Suprapubic skin (tissue), 4 donors: ENCODE results near the gene FBLN1. TPM values are rescaled to one million over a fixed set of nuclear protein-coding genes. Genes with fewer than 3 reads are reported as not detected.
"Not testable (repeated sequence)": the region's sequence is repeated elsewhere in the genome, so short reads cannot be mapped to it uniquely, and the experiment has no call there.

ENCODE experiments used
- DNase-seq, 2 donors: peaks; one replicate each; pipeline ENCODE4 v3.0.0-alpha.2; 2019; ENCODE audit warnings: low spot score in 2 of 2
- H3K27ac ChIP-seq: fragments of 200-600 bp; sonication (generic); one replicate; pipeline ENCODE4 v1.5.1; 2019
- H3K27me3 ChIP-seq: fragments of 200-600 bp; sonication (generic); one replicate; pipeline ENCODE4 v1.5.1; 2019
- H3K36me3 ChIP-seq: fragments of 200-600 bp; sonication (generic); one replicate; pipeline ENCODE4 v1.5.1; 2019
- H3K4me1 ChIP-seq: fragments of 200-600 bp; sonication (generic); one replicate; pipeline ENCODE4 v1.5.1; 2019
- H3K4me3 ChIP-seq: fragments of 200-600 bp; sonication (generic); one replicate; pipeline ENCODE4 v1.5.1; 2019; ENCODE audit warnings: mild to moderate bottlenecking
- H3K9me3 ChIP-seq: fragments of 200-600 bp; sonication (generic); one replicate; pipeline ENCODE4 v1.5.1; 2019
- CTCF ChIP-seq, 2 donors: fragments of 200-600 bp in 1 of 2; fragments of 450-650 bp in 1 of 2; sonication (generic) in 1 of 2; IDR thresholded peaks; one replicate each; pipeline ENCODE4 v1.5.1; 2016 to 2019; ENCODE audit warnings: antibody characterized with exemption in 2 of 2, mild to moderate bottlenecking in 1 of 2, moderate library complexity in 1 of 2
- EP300 ChIP-seq: sonication (generic); formaldehyde crosslinking; IDR thresholded peaks from one replicate; pipeline ENCODE4 v1.6.1; 2017; ENCODE audit warnings: antibody characterized with exemption
- POLR2A ChIP-seq, 2 donors: fragments of 450-650 bp; IDR thresholded peaks; one replicate each; pipeline ENCODE4 v1.6.1; 2017; ENCODE audit warnings: antibody characterized with exemption in 2 of 2, mild to moderate bottlenecking in 2 of 2, moderate library complexity in 2 of 2
- POLR2AphosphoS5 ChIP-seq, 3 donors: sonication (generic); formaldehyde crosslinking; IDR thresholded peaks; one replicate each; pipeline ENCODE4 v1.6.1; 2017; ENCODE audit warnings: antibody characterized with exemption in 3 of 3
- WGBS: methylation state at CpG from one replicate; pipeline ENCODE4 v1.1.5; 2018; 5-methylcytosine and 5-hydroxymethylcytosine counted together
- total RNA-seq, 4 donors: library from RNA; depleted of rRNA; stranded (reverse); fragments of >200 nt; gene quantifications; one replicate each; pipeline ENCODE4 v1.1.0, GENCODE V29; 2016

FBLN1 gene
- total RNA-seq, 4 donors from 2014 or later: 111 to 174 (median 139) TPM

DNA sequence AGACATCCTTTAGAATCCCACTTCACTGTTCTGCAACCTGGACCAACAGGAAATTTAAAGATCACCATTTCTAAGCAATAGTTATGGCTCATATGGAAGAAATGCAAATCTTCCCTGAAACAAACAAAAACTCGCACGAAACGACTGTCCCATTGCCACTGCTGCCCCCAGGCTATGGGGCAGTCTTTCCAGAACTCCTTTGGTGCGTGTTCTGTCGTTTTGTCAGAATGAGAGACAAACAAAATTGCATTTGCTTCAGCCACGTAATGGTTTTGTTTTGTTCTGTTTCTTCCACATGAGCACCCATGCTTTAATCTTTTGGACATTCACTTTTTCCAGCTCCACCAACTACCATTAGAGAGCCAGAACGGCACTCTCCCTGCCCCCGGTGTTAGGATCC is 10.8 kb upstream of the FBLN1 start:
- 85% methylated on average over 8 of the region's 8 CpGs for WGBS
- no peaks in the 10 kb centered on the region for H3K36me3 ChIP-seq

GRCh38 chr22:45493286-45493771 is 9.4 kb upstream of the FBLN1 start:
- no peak for DNase-seq
- peaks cover 11% of the 10 kb centered on the region for H3K4me1 ChIP-seq
- no peak overlapping the region for H3K4me3 ChIP-seq
- no peaks in the 10 kb centered on the region for H3K27me3 ChIP-seq
- no peaks in the 10 kb centered on the region for H3K36me3 ChIP-seq
- no peaks in the 10 kb centered on the region for H3K9me3 ChIP-seq
- peak overlapping the region; percentile 27 for H3K27ac ChIP-seq
- WGBS: 32% methylated on average over 13 of the region's 13 CpGs
- no peak for TF ChIP-seq POLR2A (IDR thresholded peaks at IDR 0.05)
- peak in 1 of 3 donors; percentile 59 for TF ChIP-seq POLR2AphosphoS5 (IDR thresholded peaks at IDR 0.05)
- TF ChIP-seq EP300: no peak
- TF ChIP-seq CTCF (IDR thresholded peaks at IDR 0.05): no peak

More for the DNA sequence above, 10.8 kb upstream of the FBLN1 start:
- no peak overlapping the region for H3K27ac ChIP-seq
- TF ChIP-seq POLR2AphosphoS5 (IDR thresholded peaks at IDR 0.05) (no peak), EP300 (no peak), CTCF (IDR thresholded peaks at IDR 0.05) (no peak), POLR2A (IDR thresholded peaks at IDR 0.05) (no peak)
- H3K9me3 ChIP-seq: no peaks in the 10 kb centered on the region
- H3K4me1 ChIP-seq: peaks cover 11% of the 10 kb centered on the region
- no peak for DNase-seq
- no peaks in the 10 kb centered on the region for H3K27me3 ChIP-seq
- H3K4me3 ChIP-seq: no peak overlapping the region

GRCh38 chr22:45494306-45494705 is 8.4 kb upstream of the FBLN1 start:
- WGBS: 93% methylated on average over 8 of the region's 8 CpGs
- H3K9me3 ChIP-seq, H3K36me3 ChIP-seq, H3K4me3 ChIP-seq, H3K27me3 ChIP-seq, DNase-seq: not testable (repeated sequence)
- Histone ChIP-seq H3K27ac (peak overlapping the region; percentile 27), H3K4me1 (peaks cover 11% of the 10 kb centered on the region)

- peaks cover 18% of the 10 kb centered on the region for H3K4me1 ChIP-seq
- not testable (repeated sequence) for H3K27ac ChIP-seq, H3K9me3 ChIP-seq, H3K27me3 ChIP-seq, H3K4me3 ChIP-seq, H3K36me3 ChIP-seq, DNase-seq
- 95% methylated on average over 13 of the region's 13 CpGs for WGBS
Observed at GRCh38 chr22:45495616-45496015, 7.1 kb upstream of the FBLN1 start.

- H3K9me3 ChIP-seq: no peaks in the 10 kb centered on the region
- no peak overlapping the region for H3K27ac ChIP-seq
- no peaks in the 10 kb centered on the region for H3K27me3 ChIP-seq
- H3K4me1 ChIP-seq: peaks cover 18% of the 10 kb centered on the region
- no peak for DNase-seq
- H3K4me3 ChIP-seq: no peak overlapping the region
- no peaks in the 10 kb centered on the region for H3K36me3 ChIP-seq
- TF ChIP-seq POLR2AphosphoS5 (IDR thresholded peaks at IDR 0.05) (peak in 1 of 3 donors; percentile 65), CTCF (IDR thresholded peaks at IDR 0.05) (no peak)
- WGBS: 56% methylated on average over 7 of the region's 7 CpGs
Observed at GRCh38 chr22:45496451-45496941, 6.2 kb upstream of the FBLN1 start.

GRCh38 chr22:45497351-45498145 is 5.1 kb upstream of the FBLN1 start:
- no peak for DNase-seq
- H3K4me3 ChIP-seq: no peak overlapping the region
- peak overlapping the region; percentile 11 for H3K27ac ChIP-seq
- H3K36me3 ChIP-seq: no peaks in the 10 kb centered on the region
- TF ChIP-seq POLR2A (IDR thresholded peaks at IDR 0.05) (no peak), CTCF (IDR thresholded peaks at IDR 0.05) (no peak), EP300 (no peak), POLR2AphosphoS5 (IDR thresholded peaks at IDR 0.05) (no peak)
- WGBS: 71% methylated on average over 10 of the region's 10 CpGs
- H3K9me3 ChIP-seq: no peaks in the 10 kb centered on the region
- peaks cover 29% of the 10 kb centered on the region for H3K4me1 ChIP-seq
- peaks cover 10% of the 10 kb centered on the region for H3K27me3 ChIP-seq
